ENCODE results near the gene TFRC. TPM values are rescaled to one million over a fixed set of nuclear protein-coding genes. Genes with fewer than 3 reads are reported as not detected.
"Not testable (repeated sequence)": the region's sequence is repeated elsewhere in the genome, so short reads cannot be mapped to it uniquely, and the experiment has no call there.

Gene TFRC
- total RNA-seq, 5 donors from 2014 or later (not counting 1 experiment from before 2014, with no cell fraction given), result 71.3 to 162 (median 73.0) TPM

DNA sequence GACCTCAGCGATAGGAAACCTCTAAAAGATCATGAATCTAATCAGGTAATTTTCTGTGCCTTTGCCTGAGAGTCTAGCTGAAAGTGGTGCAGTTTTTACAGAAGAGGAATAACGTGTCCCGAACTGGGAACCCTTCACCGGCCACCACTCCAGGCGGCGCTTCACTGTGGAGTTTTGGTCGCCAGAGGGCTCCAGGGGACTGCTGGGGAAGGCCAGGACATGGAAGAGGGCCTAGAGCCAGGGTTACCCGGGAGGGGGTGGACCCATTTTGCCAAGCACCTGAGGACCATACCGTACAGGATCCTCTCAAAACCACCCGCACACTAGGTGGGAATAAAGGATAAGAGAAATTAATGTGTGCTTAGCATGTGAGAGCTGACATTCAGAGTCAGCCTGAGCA, 55.8 kb downstream of the TFRC start:
- 69% methylated on average over 7 of the region's 10 CpGs for WGBS (ENCODE audit: insufficient coverage)
- CTCF ChIA-PET; H3K36me3 ChIP-seq (ENCODE audit: control insufficient read depth in 2 of 2, extremely low read depth in 1 of 2, insufficient read depth in 1 of 2, low read length in 1 of 2): not testable (repeated sequence)

GRCh38 chr3:196024968-196025367, 56.9 kb downstream of the TFRC start:
- DNase-seq (no peak), ATAC-seq (replicated peaks in 1 of 4) (no peak)
- H3K27ac Mint-ChIP-seq, result no peak overlapping the region
- 80% methylated on average over 2 of the region's 12 CpGs for WGBS (ENCODE audit: insufficient coverage)
- H3K36me3 ChIP-seq (ENCODE audit: control insufficient read depth in 2 of 2, extremely low read depth in 1 of 2, insufficient read depth in 1 of 2, low read length in 1 of 2), result no peaks in the 10 kb centered on the region
- H3K27me3 Mint-ChIP-seq, result peaks cover 11 to 20% of the 10 kb centered on the region in 2 donors
- no peak overlapping the region for H3K27ac ChIP-seq (ENCODE audit: low read length)
- no peaks in the 10 kb centered on the region for H3K9me3 Mint-ChIP-seq
- H3K36me3 Mint-ChIP-seq, result no peaks in the 10 kb centered on the region
- H3K4me1 ChIP-seq (ENCODE audit: control insufficient read depth in 1 of 2, extremely low read depth in 1 of 2, insufficient read depth in 2 of 2, low read length in 2 of 2), result no peaks in the 10 kb centered on the region
- H3K4me3 ChIP-seq (ENCODE audit: control insufficient read depth in 1 of 2, extremely low read depth in 1 of 2, low read length in 1 of 2), result no peak overlapping the region
- ChIA-PET CTCF (no interaction called here), POLR2A (no interaction called here)
- no peaks in the 10 kb centered on the region for H3K4me1 Mint-ChIP-seq
- H3K27me3 ChIP-seq (replicated peaks in 1 of 2; ENCODE audit: control insufficient read depth in 2 of 2, extremely low read depth in 1 of 2, insufficient read depth in 2 of 2, low read length in 1 of 2), result peaks cover 0 to 23% of the 10 kb centered on the region in 2 experiments
- no peaks in the 10 kb centered on the region for H3K9me3 ChIP-seq
- no peak overlapping the region for H3K4me3 Mint-ChIP-seq

More for the DNA sequence above, 55.8 kb downstream of the TFRC start:
- H3K4me1 ChIP-seq (ENCODE audit: control insufficient read depth in 1 of 2, extremely low read depth in 1 of 2, insufficient read depth in 2 of 2, low read length in 2 of 2); ATAC-seq (replicated peaks in 1 of 4); DNase-seq; H3K27ac ChIP-seq (ENCODE audit: low read length); H3K4me1 Mint-ChIP-seq; H3K9me3 ChIP-seq; H3K27ac Mint-ChIP-seq; H3K36me3 Mint-ChIP-seq; H3K4me3 Mint-ChIP-seq; H3K9me3 Mint-ChIP-seq; H3K4me3 ChIP-seq (ENCODE audit: control insufficient read depth in 1 of 2, extremely low read depth in 1 of 2, low read length in 1 of 2): not testable (repeated sequence)
- POLR2A ChIA-PET, result interaction anchor here in 1 of 2 donors (0.6 kb wide), 1 partner anchor 9 kb away, joined by 3 read pairs; no protein-coding TSS in a partner anchor
- H3K27me3 Mint-ChIP-seq, result peaks cover 11 to 18% of the 10 kb centered on the region in 2 donors
- peaks cover 0 to 20% of the 10 kb centered on the region in 2 experiments for H3K27me3 ChIP-seq (replicated peaks in 1 of 2; ENCODE audit: control insufficient read depth in 2 of 2, extremely low read depth in 1 of 2, insufficient read depth in 2 of 2, low read length in 1 of 2)

- Histone ChIP-seq H3K4me1 (ENCODE audit: control insufficient read depth in 1 of 2, extremely low read depth in 1 of 2, insufficient read depth in 2 of 2, low read length in 2 of 2) (no peaks in the 10 kb centered on the region), H3K9me3 (no peaks in the 10 kb centered on the region), H3K27ac (ENCODE audit: low read length) (no peak overlapping the region), H3K4me3 (ENCODE audit: control insufficient read depth in 1 of 2, extremely low read depth in 1 of 2, low read length in 1 of 2) (no peak overlapping the region), H3K27me3 (replicated peaks in 1 of 2; ENCODE audit: control insufficient read depth in 2 of 2, extremely low read depth in 1 of 2, insufficient read depth in 2 of 2, low read length in 1 of 2) (peaks cover 0 to 17% of the 10 kb centered on the region in 2 experiments), H3K36me3 (ENCODE audit: control insufficient read depth in 2 of 2, extremely low read depth in 1 of 2, insufficient read depth in 1 of 2, low read length in 1 of 2) (no peaks in the 10 kb centered on the region)
- ChIA-PET CTCF (no interaction called here), POLR2A (no interaction called here)
- Mint-ChIP-seq H3K36me3 (peaks cover 1% of the 10 kb centered on the region), H3K27me3 (peaks cover 11 to 18% of the 10 kb centered on the region in 2 donors), H3K4me1 (no peaks in the 10 kb centered on the region), H3K9me3 (no peaks in the 10 kb centered on the region), H3K4me3 (no peak overlapping the region), H3K27ac (no peak overlapping the region)
- DNase-seq, result no peak
- no peak for ATAC-seq (replicated peaks in 1 of 4)
- WGBS (ENCODE audit: insufficient coverage), result 90% methylated on average over 3 of the region's 8 CpGs
Measured at GRCh38 chr3:196023947-196024346, 57.9 kb downstream of the TFRC start.

DNA sequence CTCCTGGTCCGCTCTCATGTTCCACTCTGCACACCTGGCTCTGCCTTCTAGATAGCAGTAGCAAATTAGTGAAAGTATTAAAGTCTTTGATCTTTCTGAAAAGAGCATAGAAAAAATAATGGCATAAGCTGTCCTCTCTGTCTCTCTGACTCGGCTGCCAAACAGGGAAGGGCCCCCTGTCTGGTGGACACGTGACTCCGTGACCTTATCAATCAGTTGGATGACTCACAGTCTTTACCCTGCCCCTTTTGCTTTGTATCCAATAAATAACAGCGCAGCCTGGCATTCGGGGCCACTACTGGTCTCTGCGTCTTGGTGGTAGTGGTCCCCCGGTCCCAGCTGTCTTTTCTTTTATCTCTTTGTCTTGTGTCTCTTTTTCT, 59.4 kb downstream of the TFRC start:
- CTCF ChIA-PET; H3K36me3 Mint-ChIP-seq; POLR2A ChIA-PET; H3K4me1 ChIP-seq (ENCODE audit: control insufficient read depth in 1 of 2, extremely low read depth in 1 of 2, insufficient read depth in 2 of 2, low read length in 2 of 2); H3K4me3 Mint-ChIP-seq; H3K4me3 ChIP-seq (ENCODE audit: control insufficient read depth in 1 of 2, extremely low read depth in 1 of 2, low read length in 1 of 2); DNase-seq; H3K27ac Mint-ChIP-seq; H3K27ac ChIP-seq (ENCODE audit: low read length); H3K9me3 ChIP-seq; H3K9me3 Mint-ChIP-seq; H3K36me3 ChIP-seq (ENCODE audit: control insufficient read depth in 2 of 2, extremely low read depth in 1 of 2, insufficient read depth in 1 of 2, low read length in 1 of 2); H3K4me1 Mint-ChIP-seq; ATAC-seq (replicated peaks in 1 of 4): not testable (repeated sequence)
- H3K27me3 Mint-ChIP-seq, result peaks cover 15 to 18% of the 10 kb centered on the region in 2 donors
- peaks cover 0 to 16% of the 10 kb centered on the region in 2 experiments for H3K27me3 ChIP-seq (replicated peaks in 1 of 2; ENCODE audit: control insufficient read depth in 2 of 2, extremely low read depth in 1 of 2, insufficient read depth in 2 of 2, low read length in 1 of 2)
- 68% methylated on average over 4 of the region's 8 CpGs for WGBS (ENCODE audit: insufficient coverage)

GRCh38 chr3:196020373-196020772, 61.5 kb downstream of the TFRC start:
- H3K4me3 ChIP-seq (ENCODE audit: control insufficient read depth in 1 of 2, extremely low read depth in 1 of 2, low read length in 1 of 2), result no peak overlapping the region
- H3K27ac ChIP-seq (ENCODE audit: low read length), result no peak overlapping the region
- no peaks in the 10 kb centered on the region for H3K36me3 ChIP-seq (ENCODE audit: control insufficient read depth in 2 of 2, extremely low read depth in 1 of 2, insufficient read depth in 1 of 2, low read length in 1 of 2)
- ChIA-PET POLR2A (no interaction called here), CTCF (interaction anchor here in 1 of 2 donors (0.6 kb wide), 1 partner anchor 452 kb away, joined by 3 read pairs; no protein-coding TSS in a partner anchor)
- Mint-ChIP-seq H3K4me3 (no peak overlapping the region), H3K9me3 (no peaks in the 10 kb centered on the region), H3K27ac (no peak overlapping the region), H3K36me3 (peaks cover 2% of the 10 kb centered on the region), H3K27me3 (peaks cover 9 to 13% of the 10 kb centered on the region in 2 donors), H3K4me1 (no peaks in the 10 kb centered on the region)
- DNase-seq, result no peak
- ATAC-seq (replicated peaks in 1 of 4), result no peak
- no peaks in the 10 kb centered on the region for H3K9me3 ChIP-seq
- 29% methylated on average over 2 of the region's 3 CpGs for WGBS (ENCODE audit: insufficient coverage)
- H3K27me3 ChIP-seq (replicated peaks in 1 of 2; ENCODE audit: control insufficient read depth in 2 of 2, extremely low read depth in 1 of 2, insufficient read depth in 2 of 2, low read length in 1 of 2), result peaks cover 0 to 10% of the 10 kb centered on the region in 2 experiments
- H3K4me1 ChIP-seq (ENCODE audit: control insufficient read depth in 1 of 2, extremely low read depth in 1 of 2, insufficient read depth in 2 of 2, low read length in 2 of 2), result no peaks in the 10 kb centered on the region

GRCh38 chr3:196019576-196019975, 62.3 kb downstream of the TFRC start:
- not testable (repeated sequence) for H3K27ac ChIP-seq (ENCODE audit: low read length)

DNA sequence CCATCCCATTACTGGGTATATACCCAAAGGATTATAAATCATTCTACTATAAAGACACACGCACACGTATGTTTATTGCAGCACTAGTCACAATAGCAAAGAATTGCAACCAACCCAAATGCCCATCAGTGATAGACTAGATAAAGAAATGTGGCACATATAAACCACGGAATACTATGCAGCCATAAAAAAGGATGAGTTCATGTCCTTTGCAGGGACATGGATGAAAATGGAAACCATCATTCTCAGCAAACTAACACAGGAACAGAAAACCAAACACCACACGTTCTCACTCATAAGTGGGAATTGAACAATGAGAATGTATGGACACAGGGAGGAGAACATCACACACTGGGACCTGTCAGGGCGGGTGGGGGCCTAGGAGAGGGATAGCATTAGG, 63.7 kb downstream of the TFRC start:
- H3K36me3 ChIP-seq (ENCODE audit: control insufficient read depth in 2 of 2, extremely low read depth in 1 of 2, insufficient read depth in 1 of 2, low read length in 1 of 2); ATAC-seq (replicated peaks in 1 of 4); H3K36me3 Mint-ChIP-seq; H3K4me1 ChIP-seq (ENCODE audit: control insufficient read depth in 1 of 2, extremely low read depth in 1 of 2, insufficient read depth in 2 of 2, low read length in 2 of 2); POLR2A ChIA-PET; DNase-seq; H3K27me3 ChIP-seq (replicated peaks in 1 of 2; ENCODE audit: control insufficient read depth in 2 of 2, extremely low read depth in 1 of 2, insufficient read depth in 2 of 2, low read length in 1 of 2); H3K9me3 ChIP-seq; H3K27ac Mint-ChIP-seq; H3K9me3 Mint-ChIP-seq; H3K4me3 Mint-ChIP-seq; H3K4me1 Mint-ChIP-seq; H3K4me3 ChIP-seq (ENCODE audit: control insufficient read depth in 1 of 2, extremely low read depth in 1 of 2, low read length in 1 of 2); H3K27ac ChIP-seq (ENCODE audit: low read length); CTCF ChIA-PET: not testable (repeated sequence)
- no CpG with 5 or more reads among the region's 5 CpGs for WGBS (ENCODE audit: insufficient coverage)
- H3K27me3 Mint-ChIP-seq, result peaks cover 9 to 12% of the 10 kb centered on the region in 2 donors

More at GRCh38 chr3:196019576-196019975, 62.3 kb downstream of the TFRC start:
- POLR2A ChIA-PET; ATAC-seq (replicated peaks in 1 of 4); H3K4me3 ChIP-seq (ENCODE audit: control insufficient read depth in 1 of 2, extremely low read depth in 1 of 2, low read length in 1 of 2); H3K9me3 Mint-ChIP-seq; H3K27ac Mint-ChIP-seq; H3K4me3 Mint-ChIP-seq; H3K36me3 Mint-ChIP-seq; H3K4me1 ChIP-seq (ENCODE audit: control insufficient read depth in 1 of 2, extremely low read depth in 1 of 2, insufficient read depth in 2 of 2, low read length in 2 of 2); H3K36me3 ChIP-seq (ENCODE audit: control insufficient read depth in 2 of 2, extremely low read depth in 1 of 2, insufficient read depth in 1 of 2, low read length in 1 of 2); H3K4me1 Mint-ChIP-seq; DNase-seq; H3K9me3 ChIP-seq; H3K27me3 ChIP-seq (replicated peaks in 1 of 2; ENCODE audit: control insufficient read depth in 2 of 2, extremely low read depth in 1 of 2, insufficient read depth in 2 of 2, low read length in 1 of 2): not testable (repeated sequence)
- H3K27me3 Mint-ChIP-seq, result peaks cover 9 to 13% of the 10 kb centered on the region in 2 donors
- CTCF ChIA-PET, result interaction anchor here in 1 of 2 donors (0.6 kb wide), 1 partner anchor 451 kb away, joined by 3 read pairs; no protein-coding TSS in a partner anchor
- 68% methylated on average over 10 of the region's 12 CpGs for WGBS (ENCODE audit: insufficient coverage)
